CD1c-positive myeloid dendritic cell (primary cell): ENCODE results near the gene ULK3.
A peak's percentile ranks its signal among the peaks of the same experiment; 100 is the strongest.

Experiments
- DNase-seq: peaks from one replicate; pipeline ENCODE4 v3.0.0-alpha.2; 2016; ENCODE audit errors: extremely low spot score

Gene ULK3

DNA sequence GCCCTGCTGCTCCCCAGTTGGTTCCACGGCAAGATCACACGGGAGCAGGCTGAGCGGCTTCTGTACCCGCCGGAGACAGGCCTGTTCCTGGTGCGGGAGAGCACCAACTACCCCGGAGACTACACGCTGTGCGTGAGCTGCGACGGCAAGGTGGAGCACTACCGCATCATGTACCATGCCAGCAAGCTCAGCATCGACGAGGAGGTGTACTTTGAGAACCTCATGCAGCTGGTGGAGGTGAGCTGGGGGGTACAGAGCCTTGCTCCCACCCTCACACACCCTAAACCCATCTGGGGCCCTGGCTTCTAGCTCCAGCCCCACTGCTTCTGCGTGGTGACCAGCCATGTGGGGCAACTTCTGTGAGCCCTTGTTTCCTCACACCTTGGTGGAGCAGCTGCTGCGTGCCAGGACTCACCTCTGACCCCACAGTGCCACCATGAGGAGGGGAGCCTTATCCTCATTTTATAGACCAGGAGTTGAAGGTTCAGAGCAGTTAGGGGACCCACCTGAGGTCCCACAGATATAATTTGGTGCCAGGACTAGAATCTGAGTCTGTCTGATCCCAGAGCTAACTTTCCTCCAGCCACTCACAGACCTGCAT, 43.6 kb downstream of the ULK3 start:
- DNase-seq: no peak

DNA sequence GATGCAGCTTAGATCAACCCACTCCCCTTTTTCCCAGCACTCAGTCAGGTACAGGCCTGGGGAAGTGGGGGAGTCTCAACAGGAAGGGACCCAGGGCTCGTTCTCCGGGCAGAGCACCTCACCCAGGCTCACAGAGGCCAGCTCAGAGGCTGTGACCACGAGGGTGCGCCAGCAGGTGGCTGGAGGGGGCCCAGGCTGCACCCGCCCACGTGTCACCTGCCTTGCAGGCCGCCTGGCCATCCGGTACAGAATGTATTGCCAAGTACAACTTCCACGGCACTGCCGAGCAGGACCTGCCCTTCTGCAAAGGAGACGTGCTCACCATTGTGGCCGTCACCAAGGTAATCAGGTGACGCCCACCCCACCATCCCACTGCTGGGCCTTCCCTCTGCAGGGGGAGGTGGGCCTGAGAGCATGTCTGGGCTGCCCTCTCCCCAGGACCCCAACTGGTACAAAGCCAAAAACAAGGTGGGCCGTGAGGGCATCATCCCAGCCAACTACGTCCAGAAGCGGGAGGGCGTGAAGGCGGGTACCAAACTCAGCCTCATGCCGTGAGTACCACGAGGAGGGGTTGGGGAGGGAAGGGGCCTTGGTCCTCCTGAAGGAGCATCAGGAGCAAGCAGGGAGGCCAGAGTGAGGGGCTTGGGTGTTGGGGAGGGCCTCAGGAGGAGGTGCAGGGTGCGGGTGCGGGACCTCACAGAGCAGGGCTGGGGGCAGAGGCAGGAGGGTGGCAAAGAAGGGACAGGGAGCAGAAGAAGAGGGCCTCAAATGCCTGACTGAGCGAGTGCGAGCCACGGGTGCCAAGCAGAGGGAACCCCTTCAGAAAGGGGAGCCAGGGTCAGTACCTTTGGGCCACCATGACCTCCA, 44.3 kb downstream of the ULK3 start:
- DNase-seq: no peak

DNA sequence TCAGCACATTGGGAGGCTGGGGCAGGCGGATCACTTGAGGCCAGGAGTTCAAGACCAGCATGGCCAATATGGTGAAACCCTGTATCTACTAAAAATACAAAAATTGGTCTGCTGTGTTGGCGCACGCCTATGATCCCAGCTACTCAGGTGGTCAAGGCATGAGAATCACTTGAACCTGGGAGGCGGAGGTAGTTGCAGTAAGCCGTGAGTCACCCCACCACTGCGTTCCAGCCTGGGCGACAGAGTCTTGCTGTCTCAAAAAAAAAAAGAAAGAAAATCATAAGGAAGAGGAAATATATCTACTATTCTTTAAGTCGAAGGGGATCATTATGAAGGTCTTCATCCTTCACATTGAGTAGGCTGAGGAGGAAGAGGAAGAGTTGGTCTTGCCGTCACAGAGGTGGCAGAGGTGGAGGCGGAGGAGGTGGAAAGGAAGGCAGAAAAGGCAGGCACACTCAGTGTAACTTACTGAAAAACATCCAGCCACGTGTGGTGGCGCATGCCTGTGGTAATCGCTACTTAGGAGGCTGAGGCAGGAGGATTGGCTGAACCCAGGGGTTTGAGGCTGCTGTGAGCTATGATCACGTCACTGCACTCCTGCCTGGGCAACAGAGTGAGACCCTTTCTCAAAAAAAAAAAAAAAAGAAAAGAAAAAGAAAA, 46.9 kb downstream of the ULK3 start:
- DNase-seq: peak; percentile 31

DNA sequence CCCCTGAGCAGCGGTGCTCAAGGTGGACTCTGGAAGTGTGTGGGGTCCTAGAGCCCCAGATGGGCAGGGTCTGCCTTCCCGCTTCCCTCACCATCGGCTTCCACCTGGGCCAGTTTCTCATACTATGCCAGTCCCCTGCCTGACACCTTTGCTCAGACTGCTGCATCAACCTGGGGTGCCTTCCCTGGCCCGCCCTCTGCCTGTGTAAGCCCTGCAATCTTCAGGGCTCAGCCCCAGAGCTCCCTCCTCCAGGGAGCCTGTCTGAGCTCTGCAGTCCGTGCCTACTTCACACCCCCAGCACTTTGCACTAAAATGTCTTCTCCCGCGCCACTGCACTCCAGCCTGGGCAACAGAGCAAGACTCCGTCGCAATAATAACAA, 48.0 kb downstream of the ULK3 start:
- no peak for DNase-seq

DNA sequence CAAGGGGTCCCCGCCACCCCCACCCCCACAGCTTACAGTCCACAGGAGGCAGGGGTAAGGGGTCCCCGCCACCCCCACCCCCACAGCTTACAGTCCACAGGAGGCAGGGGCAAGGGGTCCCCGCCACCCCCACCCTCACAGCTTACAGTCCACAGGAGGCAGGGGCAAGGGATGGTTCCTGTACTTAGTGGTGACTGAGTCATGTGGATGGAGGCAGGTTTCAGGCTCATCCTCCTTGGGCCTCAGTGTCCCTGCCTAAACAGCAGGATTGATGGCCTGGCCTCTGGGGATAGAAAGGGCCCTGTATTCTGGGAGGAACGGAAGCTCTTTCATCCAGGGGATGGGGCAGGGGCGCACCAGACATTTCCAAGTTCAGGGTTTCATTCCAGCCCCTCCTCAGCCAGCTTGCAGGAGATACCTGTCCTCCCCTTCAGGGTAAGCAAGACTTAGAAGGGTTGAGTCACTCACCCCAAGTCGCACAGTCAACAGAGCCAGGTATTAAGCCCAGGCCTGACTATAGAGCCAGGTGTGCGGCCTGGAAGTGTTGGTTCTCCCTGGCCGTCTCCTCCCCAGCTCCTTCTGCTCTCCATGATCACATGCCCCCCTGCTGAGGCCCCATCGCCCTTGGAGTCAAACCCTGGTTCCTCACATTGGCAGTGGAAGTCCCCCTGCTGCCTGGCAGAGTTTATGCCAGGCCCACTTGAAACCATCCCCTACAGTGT, 48.5 kb downstream of the ULK3 start:
- no peak for DNase-seq

DNA sequence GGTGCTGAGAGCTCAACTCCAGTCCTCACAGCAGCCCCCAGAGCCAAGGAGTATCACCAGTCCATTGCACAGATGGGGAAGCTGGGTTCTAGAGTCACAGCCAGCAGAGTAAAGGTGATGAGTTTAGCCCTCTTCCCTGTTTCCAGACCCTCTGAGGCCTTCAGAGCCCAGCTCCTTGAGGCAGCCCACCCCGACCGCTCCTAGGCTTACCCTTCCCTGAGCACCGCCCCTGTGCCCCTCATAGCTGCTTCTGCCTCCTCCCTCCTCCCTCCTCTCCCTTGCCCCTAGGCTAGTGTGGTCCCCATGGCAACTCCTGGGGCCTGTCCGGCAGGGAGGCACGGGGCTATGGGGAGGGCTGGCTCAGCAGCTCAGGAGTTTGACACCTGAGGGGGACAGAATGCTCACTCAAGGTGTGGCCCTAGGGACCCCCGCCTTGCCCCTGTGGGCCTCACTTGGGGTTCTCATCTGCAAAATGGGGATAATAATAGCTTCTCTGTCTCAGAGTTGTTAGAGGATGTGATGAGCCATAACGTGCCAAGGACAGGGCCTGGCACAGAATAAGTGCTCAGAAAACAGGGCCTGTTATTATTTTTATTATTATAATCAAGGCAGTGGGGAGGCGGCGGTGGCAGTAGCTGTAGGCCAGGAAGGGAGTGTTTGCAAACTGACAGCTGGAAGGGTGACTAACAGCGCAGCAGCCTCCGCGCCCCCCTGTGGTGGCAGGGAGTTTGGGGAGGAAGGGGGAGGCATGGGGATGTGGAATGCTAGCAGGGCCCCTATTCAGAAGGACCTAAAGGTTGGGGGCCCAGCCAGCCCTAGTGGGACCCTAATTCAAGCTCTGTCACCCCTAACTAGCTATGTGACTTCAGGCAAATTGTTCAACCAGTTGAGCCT, 49.6 kb downstream of the ULK3 start:
- DNase-seq: peak; percentile 53

DNA sequence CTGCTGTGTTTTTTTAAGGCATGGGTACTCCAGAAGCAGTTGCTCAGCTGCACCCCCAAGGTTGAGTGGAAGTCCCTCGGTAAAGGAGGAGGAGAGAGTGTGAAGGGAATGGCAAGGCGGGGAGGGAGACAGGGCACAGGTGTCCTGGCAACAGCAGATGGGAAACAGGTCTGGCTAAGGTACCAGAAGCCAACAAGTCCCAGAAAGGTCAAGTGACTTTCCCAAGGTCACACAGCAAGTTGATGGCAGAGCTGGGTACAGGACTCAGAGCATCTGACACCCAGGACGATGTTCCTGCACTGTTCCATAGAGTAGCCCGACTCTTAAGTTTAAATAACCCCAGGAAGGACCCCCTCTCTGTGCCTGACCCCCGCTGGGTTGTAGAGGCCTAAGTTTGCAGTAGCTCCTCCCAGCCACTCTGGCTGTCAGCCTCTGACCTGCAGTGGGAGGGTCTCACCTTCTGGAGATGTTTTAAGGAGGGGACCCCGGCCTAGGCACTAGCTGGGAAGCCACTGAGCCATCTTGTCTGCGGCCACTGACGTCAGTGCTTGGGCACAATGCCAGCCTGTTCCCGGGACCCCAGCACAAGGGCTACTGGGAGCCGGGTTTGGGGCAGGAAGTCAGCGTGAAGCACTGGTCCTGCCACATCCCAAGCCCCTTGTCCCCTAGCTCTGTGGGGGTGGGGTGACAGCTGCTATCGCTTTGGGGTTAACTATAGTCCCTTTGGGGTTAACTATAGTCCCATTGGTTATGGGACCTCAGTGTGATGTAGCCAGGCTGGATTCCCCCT, 50.5 kb downstream of the ULK3 start:
- no peak for DNase-seq

DNA sequence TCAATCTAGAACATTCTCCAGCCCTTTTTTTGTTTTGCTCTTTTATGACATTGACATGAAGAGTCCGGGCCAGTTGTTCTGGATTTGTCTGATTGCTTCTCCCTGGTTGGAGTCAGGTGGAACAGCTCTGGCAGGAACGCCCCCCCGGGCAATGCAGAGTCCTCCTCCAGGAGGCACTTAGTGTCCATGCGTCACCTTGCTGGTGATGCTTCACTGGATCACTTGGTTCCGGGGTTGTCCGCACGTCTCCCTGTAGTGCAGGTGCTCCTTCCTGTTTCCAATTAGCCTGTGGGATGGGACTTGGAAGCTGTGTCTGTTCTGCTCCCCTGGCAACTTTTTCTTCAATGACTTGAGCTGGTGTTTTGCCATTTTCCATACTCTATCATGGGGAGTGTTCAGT, 51.3 kb downstream of the ULK3 start:
- DNase-seq: no peak

DNA sequence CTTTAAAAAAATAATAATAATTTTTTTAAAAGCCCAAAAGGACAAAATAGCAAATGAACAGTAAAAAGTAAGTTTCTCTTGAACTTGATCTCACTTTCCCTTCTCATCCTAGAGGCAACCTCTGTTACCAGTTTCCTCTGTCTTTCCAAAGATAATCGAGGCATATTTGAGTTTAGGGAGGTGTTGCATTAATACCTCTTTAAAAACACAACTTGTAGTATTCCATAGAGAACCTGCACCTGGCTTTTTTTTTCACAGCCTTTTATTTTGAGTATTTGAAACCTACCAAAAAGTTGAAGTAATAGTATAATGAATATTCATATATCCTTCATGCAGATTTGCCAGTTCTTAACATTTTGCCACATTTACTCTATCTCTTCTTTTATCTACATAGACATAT, 51.9 kb downstream of the ULK3 start:
- DNase-seq: no peak

DNA sequence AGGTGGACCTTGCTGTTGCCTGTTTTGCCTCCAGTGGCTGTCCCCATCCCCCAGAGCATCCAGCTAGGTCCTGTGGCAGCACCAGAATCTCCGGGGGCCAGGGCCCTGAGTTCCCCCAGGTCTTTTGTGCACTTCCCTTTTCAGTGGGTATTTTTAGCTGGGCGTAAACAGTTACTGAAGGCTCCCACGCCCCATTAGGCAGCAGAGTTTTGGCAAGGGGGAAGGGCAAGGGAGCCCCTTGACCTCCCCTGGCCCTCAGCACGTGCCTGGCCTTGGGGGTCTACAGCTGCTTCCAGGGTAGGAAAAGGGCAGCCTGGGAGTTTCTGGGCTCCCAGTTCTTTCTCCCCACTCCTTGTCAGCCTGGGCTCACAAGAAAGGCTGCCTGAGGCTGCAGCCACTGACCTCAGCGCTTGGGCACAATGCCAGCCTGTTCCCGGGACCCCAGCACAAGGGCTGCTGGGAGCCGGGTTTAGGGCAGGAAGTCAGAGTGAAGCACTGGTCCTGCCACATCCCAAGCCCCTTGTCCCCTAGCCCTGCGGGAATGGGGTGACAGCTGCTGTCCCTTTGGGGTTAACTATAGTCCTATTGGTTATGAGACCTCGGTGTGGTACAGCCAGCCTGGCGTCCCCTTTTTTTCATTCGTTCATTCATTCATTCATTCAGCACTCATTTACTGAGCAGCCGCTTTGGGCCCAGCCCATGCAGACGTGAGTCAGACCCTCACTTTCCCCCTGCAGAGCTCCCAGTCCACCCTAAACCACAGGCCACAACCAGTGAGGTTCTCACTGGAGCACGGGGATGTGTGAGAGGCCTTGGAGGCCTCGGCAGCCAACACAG, 52.7 kb downstream of the ULK3 start:
- DNase-seq: peak; percentile 70

DNA sequence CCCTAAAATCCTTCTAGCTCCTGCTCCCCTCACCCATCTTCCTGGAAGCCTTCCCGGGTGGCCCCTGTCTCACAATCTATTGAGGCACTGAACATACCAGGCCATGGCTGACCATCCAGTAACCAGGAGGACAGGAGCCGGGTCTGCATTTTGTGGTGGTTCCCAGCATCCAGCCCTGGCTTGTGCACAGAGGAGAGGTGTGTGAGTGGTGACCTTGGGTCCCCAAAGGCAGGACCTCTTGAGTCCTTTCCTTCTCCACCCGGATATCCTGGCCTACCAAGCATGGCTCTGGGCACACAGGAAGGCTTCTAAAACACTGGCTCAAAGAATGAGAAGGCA, 53.2 kb downstream of the ULK3 start:
- no peak for DNase-seq

DNA sequence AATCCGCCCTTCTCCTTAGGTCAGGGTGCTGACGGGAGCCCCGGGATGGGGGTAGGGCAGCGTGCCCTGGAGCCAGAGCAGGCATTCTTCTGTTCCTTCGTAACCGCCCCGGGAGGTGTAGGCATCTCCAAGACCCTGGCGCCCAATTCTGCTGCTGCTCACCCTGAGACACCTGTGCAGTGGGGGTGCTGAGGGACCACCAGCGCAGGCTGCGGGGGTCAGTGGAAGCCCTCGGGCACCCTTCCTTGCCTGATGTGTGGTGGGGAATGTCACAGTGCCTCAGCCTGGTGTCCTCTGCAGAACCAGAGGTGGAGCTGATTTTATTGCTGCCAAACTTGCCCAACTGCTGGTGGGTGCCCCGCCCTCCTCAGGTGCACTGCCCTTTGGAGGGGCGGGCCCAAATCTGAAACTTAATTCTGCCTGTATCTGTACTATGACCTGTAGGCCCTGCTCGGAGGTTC, 53.8 kb downstream of the ULK3 start:
- no peak for DNase-seq

DNA sequence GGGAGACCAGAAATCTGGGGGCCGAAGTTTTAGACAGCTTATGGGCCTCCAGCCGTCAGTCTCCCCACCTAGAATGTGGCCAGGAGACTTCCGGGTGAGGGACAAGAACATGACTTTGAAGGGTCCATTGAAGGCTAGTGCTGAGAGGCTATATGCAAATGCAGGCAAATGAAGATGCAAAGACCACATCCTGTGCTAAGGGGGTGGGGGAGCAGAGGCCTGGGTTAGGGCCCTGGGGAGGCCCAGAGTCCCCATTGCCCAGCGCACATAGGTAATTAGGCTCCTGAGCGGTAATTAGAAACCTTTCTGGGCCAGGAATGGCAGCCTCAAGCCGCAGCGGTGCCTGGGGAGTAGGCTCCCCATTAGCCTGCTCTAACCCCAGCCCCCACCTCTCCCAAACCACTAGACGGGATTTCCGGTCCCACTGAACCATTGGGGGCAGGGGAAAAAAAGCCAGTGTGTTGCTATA, 54.2 kb downstream of the ULK3 start:
- no peak for DNase-seq

DNA sequence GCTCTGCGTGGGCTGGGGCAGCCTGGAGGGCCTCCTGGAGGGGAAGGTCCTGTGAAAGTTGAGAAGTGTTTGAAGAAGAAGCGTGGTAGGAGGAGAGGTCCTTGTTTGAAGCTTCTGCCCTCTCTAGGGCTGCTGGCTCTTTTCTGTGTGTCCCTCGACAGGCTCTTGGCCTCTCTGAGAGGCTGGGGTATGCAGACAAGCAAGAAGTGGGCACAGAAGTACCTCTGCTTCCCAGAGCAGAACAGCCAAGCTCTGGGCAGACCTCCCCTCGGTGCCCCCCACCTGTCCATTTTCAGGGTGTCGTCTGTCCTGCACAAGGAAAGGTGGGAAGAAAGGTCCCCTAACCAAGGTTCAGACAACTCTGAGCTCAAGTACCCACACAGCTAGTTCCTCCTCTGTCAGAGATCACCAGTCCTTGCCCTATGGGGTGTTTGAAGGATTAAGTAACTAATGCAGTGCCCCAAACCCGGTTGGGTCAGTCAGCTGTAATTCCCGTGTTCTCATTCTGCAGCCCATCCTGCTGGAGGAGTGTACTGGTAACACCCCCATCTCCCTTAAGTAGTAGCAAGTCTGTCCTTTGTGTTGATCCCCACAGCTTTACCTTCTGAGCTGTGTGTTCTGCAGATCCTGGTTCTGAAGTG, 54.8 kb downstream of the ULK3 start:
- peak; percentile 57 for DNase-seq

DNA sequence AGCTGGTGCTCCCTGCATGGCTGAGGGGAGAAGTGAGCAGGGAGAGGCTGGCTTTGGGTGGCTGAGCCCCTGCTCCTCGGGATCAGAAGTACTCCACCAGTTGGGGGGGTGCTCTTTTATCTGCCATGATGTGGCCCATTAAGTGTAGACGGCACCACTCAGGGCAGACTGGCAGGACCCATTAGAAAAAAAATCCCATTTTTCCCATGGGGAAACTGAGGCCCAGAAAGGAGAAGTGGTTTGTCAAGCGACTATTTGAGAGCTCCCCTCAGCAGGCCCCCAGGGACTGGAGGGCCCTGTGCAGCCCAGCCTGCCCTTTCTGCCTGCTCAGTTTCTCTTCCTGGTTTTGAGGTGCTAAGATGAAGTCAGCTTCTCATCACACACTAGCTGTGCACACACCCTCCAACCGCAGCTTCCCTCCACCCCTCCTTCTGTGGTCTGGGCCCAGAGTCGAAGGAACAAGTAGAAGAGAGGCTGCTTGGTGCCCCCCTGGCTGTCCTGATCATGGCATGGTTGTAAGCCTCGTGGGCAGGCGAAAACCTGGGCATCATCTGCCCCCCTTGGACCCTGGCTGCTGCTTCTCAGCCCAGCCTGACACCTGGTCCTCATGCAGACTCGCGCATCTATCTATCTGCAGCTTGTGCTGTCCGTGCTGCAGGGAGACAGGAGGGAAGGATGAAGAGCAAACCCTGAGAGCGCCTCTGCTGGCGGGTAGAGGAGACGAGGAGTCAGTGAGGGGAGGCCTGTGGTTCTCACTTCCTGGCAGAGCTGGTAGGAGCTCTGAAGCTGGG, 55.5 kb downstream of the ULK3 start:
- DNase-seq: peak; percentile 96

DNA sequence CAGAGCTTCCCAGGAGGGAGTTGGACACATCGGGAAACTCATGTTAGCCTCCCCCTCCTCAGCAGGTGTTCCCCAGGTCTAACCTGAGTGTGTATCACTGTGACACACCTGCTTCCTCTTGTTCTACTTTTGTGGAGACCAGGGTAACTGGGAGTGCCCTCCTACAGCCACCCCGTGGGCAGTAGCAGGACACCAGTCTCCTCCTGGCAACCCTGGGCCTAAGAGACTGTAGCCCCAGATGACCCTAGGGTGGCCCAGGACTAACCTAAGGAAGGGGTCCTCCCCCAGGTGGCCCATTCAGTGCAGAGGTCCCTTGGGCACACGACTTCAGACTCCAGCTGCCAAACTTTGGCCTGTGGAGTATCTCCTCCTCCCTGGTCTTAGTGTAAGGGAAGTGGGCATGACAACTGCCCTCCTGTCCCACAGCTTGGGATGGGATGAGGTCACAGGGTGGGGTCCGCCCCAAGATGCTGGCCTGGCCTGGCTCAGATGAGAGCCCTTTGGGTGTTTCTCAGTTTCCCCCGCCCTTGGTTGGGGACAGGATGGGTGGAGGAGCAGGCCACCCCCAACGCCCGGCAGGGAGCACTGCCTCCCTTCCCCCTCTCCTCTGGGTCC, 56.3 kb downstream of the ULK3 start:
- peak; percentile 73 for DNase-seq
